NT2/D1 (cell line): ENCODE data around the gene ANO1.

Experiments used
- DNase-seq: peaks from one replicate; pipeline ENCODE4 v3.0.0-alpha.2; 2011; ENCODE audit warnings: low read depth, low spot score
- H3K27me3 ChIP-seq: 2 replicates; pipeline ENCODE4 v1.6.0; 2011; ENCODE audit warnings: mild to moderate bottlenecking; ENCODE audit not compliant: insufficient read length, insufficient read depth
- H3K36me3 ChIP-seq: 2 replicates; pipeline ENCODE4 v1.6.1; 2011; ENCODE audit warnings: mild to moderate bottlenecking, low read length, mixed read lengths; ENCODE audit not compliant: insufficient read depth, insufficient read length
- H3K4me1 ChIP-seq: 2 replicates; pipeline ENCODE4 v1.5.1; 2011; ENCODE audit not compliant: insufficient read depth, insufficient read length
- H3K4me3 ChIP-seq: 2 replicates; pipeline ENCODE4 v1.5.1; 2011; ENCODE audit warnings: low read depth; ENCODE audit not compliant: insufficient read length
- H3K9ac ChIP-seq: 2 replicates; pipeline ENCODE4 v1.6.0; 2011; ENCODE audit warnings: low read depth; ENCODE audit not compliant: insufficient read length
- H3K9me3 ChIP-seq: 2 replicates; pipeline ENCODE4 v1.5.1; 2011; ENCODE audit warnings: mild to moderate bottlenecking, low read length; ENCODE audit not compliant: insufficient read depth
- SUZ12 ChIP-seq: IDR thresholded peaks from 2 replicates; pipeline ENCODE4 v1.6.1; 2011; ENCODE audit not compliant: insufficient read length, insufficient read depth; ENCODE audit errors: extremely low read depth
- YY1 ChIP-seq: IDR thresholded peaks from 2 replicates; pipeline ENCODE4 v1.6.1; 2011; ENCODE audit not compliant: insufficient read length, insufficient read depth
- ZNF274 ChIP-seq: IDR thresholded peaks from 2 replicates; pipeline ENCODE4 v1.6.1; 2011; ENCODE audit warnings: mild to moderate bottlenecking, low read depth, low read length

Gene ANO1

GRCh38 chr11:70119502-70119901 lies 41.4 kb downstream of the ANO1 start:
- Histone ChIP-seq H3K4me1 (no peaks in the 10 kb centered on the region), H3K36me3 (no peaks in the 10 kb centered on the region), H3K9ac (no peak overlapping the region), H3K4me3 (no peak overlapping the region), H3K9me3 (no peaks in the 10 kb centered on the region), H3K27me3 (no peaks in the 10 kb centered on the region)
- DNase-seq, result no peak
- no peak for TF ChIP-seq ZNF274
- TF ChIP-seq YY1, result no peak

GRCh38 chr11:70120674-70121073 lies 42.6 kb downstream of the ANO1 start:
- no peaks in the 10 kb centered on the region for H3K27me3 ChIP-seq
- TF ChIP-seq ZNF274 (no peak), YY1 (no peak), SUZ12 (no peak)
- H3K9me3 ChIP-seq, result no peaks in the 10 kb centered on the region
- no peaks in the 10 kb centered on the region for H3K4me1 ChIP-seq
- no peaks in the 10 kb centered on the region for H3K36me3 ChIP-seq
- no peak overlapping the region for H3K9ac ChIP-seq
- H3K4me3 ChIP-seq, result no peak overlapping the region
- no peak for DNase-seq

- Histone ChIP-seq H3K27me3 (no peaks in the 10 kb centered on the region), H3K9me3 (no peaks in the 10 kb centered on the region), H3K4me3 (no peak overlapping the region), H3K36me3 (no peaks in the 10 kb centered on the region), H3K4me1 (peaks cover 4% of the 10 kb centered on the region), H3K9ac (peak overlapping the region; percentile 8)
- TF ChIP-seq ZNF274, result no peak
- no peak for TF ChIP-seq YY1
- no peak for TF ChIP-seq SUZ12
- DNase-seq, result no peak
These were observed 44.5 kb downstream of the ANO1 start for GRCh38 chr11:70122490-70123198.

- TF ChIP-seq YY1 (no peak), ZNF274 (no peak), SUZ12 (no peak)
- H3K27me3 ChIP-seq, result no peaks in the 10 kb centered on the region
- H3K4me1 ChIP-seq, result peaks cover 5% of the 10 kb centered on the region
- H3K9me3 ChIP-seq, result no peaks in the 10 kb centered on the region
- no peak for DNase-seq
- no peak overlapping the region for H3K4me3 ChIP-seq
- H3K36me3 ChIP-seq, result no peaks in the 10 kb centered on the region
- H3K9ac ChIP-seq, result no peak overlapping the region
These were observed 45.6 kb downstream of the ANO1 start for GRCh38 chr11:70123711-70124110.

- DNase-seq, result no peak
These were observed 46.3 kb downstream of the ANO1 start for GRCh38 chr11:70124321-70125000.

GRCh38 chr11:70126494-70126893 lies 48.4 kb downstream of the ANO1 start:
- Histone ChIP-seq H3K4me1 (peaks cover 12% of the 10 kb centered on the region), H3K9me3 (no peaks in the 10 kb centered on the region), H3K9ac (no peak overlapping the region), H3K27me3 (no peaks in the 10 kb centered on the region), H3K36me3 (no peaks in the 10 kb centered on the region), H3K4me3 (no peak overlapping the region)
- DNase-seq, result no peak
- no peak for TF ChIP-seq ZNF274
- TF ChIP-seq YY1, result no peak
- no peak for TF ChIP-seq SUZ12

More at GRCh38 chr11:70124321-70125000, 46.3 kb downstream of the ANO1 start:
- H3K9ac ChIP-seq, result no peak overlapping the region
- H3K4me3 ChIP-seq, result no peak overlapping the region
- H3K4me1 ChIP-seq, result peaks cover 12% of the 10 kb centered on the region
- no peaks in the 10 kb centered on the region for H3K27me3 ChIP-seq
- TF ChIP-seq ZNF274 (no peak), SUZ12 (no peak), YY1 (no peak)
- H3K9me3 ChIP-seq, result no peaks in the 10 kb centered on the region
- no peaks in the 10 kb centered on the region for H3K36me3 ChIP-seq

GRCh38 chr11:70127653-70128434 lies 49.7 kb downstream of the ANO1 start:
- no peak for DNase-seq
- H3K9me3 ChIP-seq, result no peaks in the 10 kb centered on the region
- no peak overlapping the region for H3K9ac ChIP-seq
- H3K36me3 ChIP-seq, result no peaks in the 10 kb centered on the region
- no peaks in the 10 kb centered on the region for H3K27me3 ChIP-seq
- TF ChIP-seq YY1 (no peak), ZNF274 (no peak), SUZ12 (no peak)
- H3K4me1 ChIP-seq, result peaks cover 15% of the 10 kb centered on the region
- H3K4me3 ChIP-seq, result no peak overlapping the region
